Muscle layer of colon (tissue), 2 donors: Measurements from ENCODE around the gene CPLX1.

ENCODE experiments used
- H3K27ac ChIP-seq: one replicate; pipeline ENCODE4 v1.7.0; 2013; ENCODE audit warnings: low read depth, mild to moderate bottlenecking, low read length, moderate library complexity
- H3K27me3 ChIP-seq, 2 donors: one replicate each; pipeline ENCODE4 v1.7.0; 2013; ENCODE audit warnings: low read length in 2 of 2, mild to moderate bottlenecking in 2 of 2; ENCODE audit not compliant: insufficient read depth in 2 of 2, control insufficient read depth in 1 of 2
- H3K36me3 ChIP-seq: one replicate; pipeline ENCODE4 v1.7.0; 2013; ENCODE audit warnings: mild to moderate bottlenecking, low read length; ENCODE audit not compliant: insufficient read depth
- H3K4me1 ChIP-seq: one replicate; pipeline ENCODE4 v1.7.0; 2013; ENCODE audit warnings: mild to moderate bottlenecking, low read length; ENCODE audit not compliant: insufficient read depth
- H3K4me3 ChIP-seq, 2 donors: one replicate each; pipeline ENCODE4 v1.7.0; 2013; ENCODE audit warnings: low read length in 2 of 2, low read depth in 1 of 2, mild to moderate bottlenecking in 1 of 2, moderate library complexity in 1 of 2
- H3K9ac ChIP-seq: one replicate; pipeline ENCODE4 v1.7.0; 2013; ENCODE audit warnings: low read length
- H3K9me3 ChIP-seq: one replicate; pipeline ENCODE4 v1.7.0; 2013; ENCODE audit warnings: mild to moderate bottlenecking, low read length
- donor health status: abdominal sarcoma.
- donor health status: Adenocarcinoma of cecum.

Gene CPLX1

DNA sequence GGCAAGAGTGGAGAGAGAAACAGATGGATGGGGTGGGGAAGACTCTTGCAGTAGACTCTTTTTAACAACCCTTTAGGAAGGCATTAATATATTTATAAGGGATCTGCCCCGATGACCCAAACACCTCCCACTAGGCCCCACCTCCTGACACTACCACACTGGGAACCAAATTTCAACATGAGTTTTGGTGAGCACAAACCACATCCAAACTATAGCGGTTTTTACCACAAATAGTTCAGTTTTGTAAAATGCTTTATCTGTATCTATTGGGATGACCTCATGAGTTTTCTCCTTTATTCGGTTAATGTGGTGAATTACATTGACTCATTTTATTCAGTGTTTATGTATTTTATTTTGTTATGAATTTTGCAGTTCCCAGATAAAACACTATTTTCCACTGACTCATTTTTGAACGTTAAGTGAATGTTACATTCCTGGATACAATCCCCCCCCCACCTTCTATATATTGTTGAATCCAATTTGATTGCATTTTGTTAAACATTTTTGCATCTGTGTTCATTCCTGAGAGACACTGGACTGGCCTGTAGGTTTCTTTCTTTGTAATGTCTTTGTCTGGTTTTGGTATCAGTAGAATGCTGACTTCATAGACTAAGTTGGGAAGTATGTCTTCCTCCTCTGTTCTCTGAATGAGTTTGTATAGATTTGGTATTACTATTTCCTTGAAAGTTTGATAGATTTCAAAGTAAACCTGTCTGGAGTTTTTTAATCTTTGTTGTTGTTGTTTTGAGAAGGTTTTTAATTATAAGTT, 13.9 kb upstream of the CPLX1 start:
- Histone ChIP-seq H3K27me3 (no peaks in the 10 kb centered on the region), H3K4me1 (no peaks in the 10 kb centered on the region), H3K4me3 (no peak overlapping the region), H3K27ac (no peak overlapping the region), H3K9me3 (peaks cover 12% of the 10 kb centered on the region), H3K36me3 (no peaks in the 10 kb centered on the region), H3K9ac (no peak overlapping the region)

DNA sequence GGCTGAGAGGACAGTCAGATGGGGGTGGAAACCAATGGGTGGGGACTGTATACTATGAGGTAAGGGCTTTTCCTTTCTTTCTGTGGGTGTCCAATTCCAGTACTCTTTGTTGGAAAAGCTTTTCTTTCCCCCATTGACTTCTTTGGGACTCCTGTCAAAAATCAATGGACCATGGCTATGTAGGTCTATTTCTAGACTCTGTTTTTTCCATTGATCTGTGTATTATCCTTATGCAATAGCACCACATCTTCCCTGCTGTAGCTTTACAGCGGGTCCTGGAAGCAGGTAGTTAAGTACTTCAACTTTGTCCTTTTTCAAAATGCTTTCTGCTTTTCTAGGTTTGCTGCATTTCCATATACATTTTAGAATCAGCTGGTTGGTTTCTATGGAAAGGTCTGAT, 11.8 kb upstream of the CPLX1 start:
- H3K27me3 ChIP-seq, result no peaks in the 10 kb centered on the region
- no peak overlapping the region for H3K4me3 ChIP-seq
- no peaks in the 10 kb centered on the region for H3K36me3 ChIP-seq
- no peak overlapping the region for H3K27ac ChIP-seq
- H3K9ac ChIP-seq, result no peak overlapping the region
- no peaks in the 10 kb centered on the region for H3K4me1 ChIP-seq
- peaks cover 12% of the 10 kb centered on the region for H3K9me3 ChIP-seq

GRCh38 chr4:836750-837301, 10.9 kb upstream of the CPLX1 start:
- no peaks in the 10 kb centered on the region for H3K27me3 ChIP-seq
- H3K36me3 ChIP-seq, result no peaks in the 10 kb centered on the region
- no peak overlapping the region for H3K9ac ChIP-seq
- no peaks in the 10 kb centered on the region for H3K4me1 ChIP-seq
- H3K4me3 ChIP-seq, result no peak overlapping the region
- no peak overlapping the region for H3K27ac ChIP-seq
- H3K9me3 ChIP-seq, result peaks cover 13% of the 10 kb centered on the region

DNA sequence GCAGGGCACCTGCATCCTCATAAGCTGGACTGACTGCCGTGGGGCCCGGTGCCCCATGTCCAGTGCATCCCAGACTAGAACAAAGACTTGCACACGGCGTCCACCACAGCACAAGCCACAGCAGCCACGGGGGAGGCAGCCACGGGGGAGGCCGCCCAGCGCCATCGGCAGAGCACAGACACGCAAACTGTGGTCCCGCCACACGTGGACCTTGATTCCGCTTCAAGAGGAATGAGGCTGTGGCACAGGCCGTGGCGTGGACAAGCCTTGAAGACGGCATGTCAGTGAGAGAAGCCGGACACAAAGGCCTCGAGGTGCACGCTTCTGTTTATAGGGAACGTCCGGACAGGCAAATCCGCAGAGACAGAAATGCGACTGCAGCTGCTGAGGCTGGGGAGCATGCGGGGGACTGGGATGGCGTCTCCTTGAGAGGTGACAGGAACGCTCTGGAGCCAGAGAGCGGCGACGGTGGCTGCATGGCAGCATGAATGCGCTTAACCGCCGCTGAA, 10.1 kb upstream of the CPLX1 start:
- Histone ChIP-seq H3K4me3 (no peak overlapping the region), H3K9ac (no peak overlapping the region), H3K27me3 (no peaks in the 10 kb centered on the region), H3K36me3 (no peaks in the 10 kb centered on the region), H3K4me1 (no peaks in the 10 kb centered on the region), H3K9me3 (peaks cover 17% of the 10 kb centered on the region), H3K27ac (no peak overlapping the region)

GRCh38 chr4:835148-836002, 9.4 kb upstream of the CPLX1 start:
- no peaks in the 10 kb centered on the region for H3K4me1 ChIP-seq
- no peaks in the 10 kb centered on the region for H3K36me3 ChIP-seq
- no peak overlapping the region for H3K4me3 ChIP-seq
- H3K9me3 ChIP-seq, result peaks cover 17% of the 10 kb centered on the region
- H3K27ac ChIP-seq, result no peak overlapping the region
- peaks cover 0 to 5% of the 10 kb centered on the region in 2 donors for H3K27me3 ChIP-seq
- no peak overlapping the region for H3K9ac ChIP-seq

GRCh38 chr4:834368-835147, 8.6 kb upstream of the CPLX1 start:
- H3K36me3 ChIP-seq, result no peaks in the 10 kb centered on the region

GRCh38 chr4:833731-834367, 7.9 kb upstream of the CPLX1 start:
- H3K4me1 ChIP-seq, result no peaks in the 10 kb centered on the region
- H3K27me3 ChIP-seq, result peaks cover 0 to 17% of the 10 kb centered on the region in 2 donors
- H3K9ac ChIP-seq, result no peak overlapping the region
- H3K9me3 ChIP-seq, result peaks cover 17% of the 10 kb centered on the region
- H3K36me3 ChIP-seq, result no peaks in the 10 kb centered on the region
- H3K27ac ChIP-seq, result no peak overlapping the region
- no peak overlapping the region for H3K4me3 ChIP-seq

More at GRCh38 chr4:834368-835147, 8.6 kb upstream of the CPLX1 start:
- Histone ChIP-seq H3K9me3 (peaks cover 17% of the 10 kb centered on the region), H3K27ac (no peak overlapping the region), H3K9ac (no peak overlapping the region), H3K27me3 (peaks cover 0 to 12% of the 10 kb centered on the region in 2 donors), H3K4me1 (no peaks in the 10 kb centered on the region), H3K4me3 (no peak overlapping the region)

- H3K27me3 ChIP-seq, result peaks cover 0 to 24% of the 10 kb centered on the region in 2 donors
- H3K27ac ChIP-seq, result no peak overlapping the region
- no peak overlapping the region for H3K9ac ChIP-seq
These were observed 7.2 kb upstream of the CPLX1 start for GRCh38 chr4:833156-833555.

DNA sequence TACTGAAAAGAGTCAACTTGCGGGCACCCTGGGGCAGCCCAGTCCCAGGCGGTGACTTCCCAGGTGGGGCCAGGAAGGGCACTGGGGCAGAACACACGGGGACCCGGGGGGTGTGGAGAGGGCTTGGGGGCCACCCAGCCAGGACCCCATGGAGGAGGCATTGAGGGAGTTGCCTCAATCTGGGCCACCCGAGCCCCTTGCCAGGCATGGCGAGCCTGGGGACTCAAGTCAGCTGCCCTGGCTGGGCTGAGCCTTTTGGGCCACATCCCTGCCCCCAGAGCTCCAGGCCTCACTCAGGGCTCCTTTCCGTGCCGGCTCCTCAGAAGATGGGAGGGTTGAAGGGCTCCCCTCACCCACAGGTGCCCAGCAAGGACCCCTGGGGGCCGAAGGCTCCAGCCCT, 6.6 kb upstream of the CPLX1 start:
- H3K9ac ChIP-seq, result no peak overlapping the region
- H3K4me1 ChIP-seq, result no peaks in the 10 kb centered on the region
- no peak overlapping the region for H3K27ac ChIP-seq
- H3K27me3 ChIP-seq, result peaks cover 0 to 30% of the 10 kb centered on the region in 2 donors
- H3K9me3 ChIP-seq, result peaks cover 7% of the 10 kb centered on the region
- H3K4me3 ChIP-seq, result no peak overlapping the region
- H3K36me3 ChIP-seq, result no peaks in the 10 kb centered on the region

More at GRCh38 chr4:833156-833555, 7.2 kb upstream of the CPLX1 start:
- Histone ChIP-seq H3K4me3 (no peak overlapping the region), H3K4me1 (no peaks in the 10 kb centered on the region), H3K9me3 (peaks cover 13% of the 10 kb centered on the region), H3K36me3 (no peaks in the 10 kb centered on the region)

DNA sequence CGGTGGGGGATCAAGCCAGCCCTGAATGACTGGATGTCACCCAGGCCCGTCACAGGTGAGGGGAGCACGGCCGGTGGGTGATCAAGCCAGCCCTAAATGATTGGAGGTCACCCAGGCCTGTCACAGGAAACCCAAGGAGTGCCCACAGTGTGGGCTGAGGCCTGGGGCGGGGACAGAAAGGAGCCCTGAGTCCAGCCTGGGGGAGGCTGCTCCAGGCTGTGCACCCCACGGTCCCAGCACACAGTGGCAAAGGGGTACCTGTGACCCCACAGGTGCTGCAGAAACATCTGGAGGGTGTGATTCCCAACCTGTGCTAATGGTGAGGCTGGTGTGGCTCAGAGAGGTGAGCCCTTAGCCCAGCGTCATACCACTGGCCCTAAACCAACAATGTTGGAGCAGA, 6.2 kb upstream of the CPLX1 start:
- H3K27ac ChIP-seq, result no peak overlapping the region
- H3K4me3 ChIP-seq, result no peak overlapping the region
- no peaks in the 10 kb centered on the region for H3K4me1 ChIP-seq
- H3K36me3 ChIP-seq, result no peaks in the 10 kb centered on the region
- H3K9ac ChIP-seq, result no peak overlapping the region
- peaks cover 0 to 35% of the 10 kb centered on the region in 2 donors for H3K27me3 ChIP-seq
- H3K9me3 ChIP-seq, result peaks cover 5% of the 10 kb centered on the region
